Activated naive CD4-positive, alpha-beta T cell treated with anti-CD3 and anti-CD28 coated beads, Interleukin-2, amount 50 U/mL, for 72 hours (primary cell): ENCODE results near the gene IFNGR1. TPM values are rescaled to one million over a fixed set of nuclear protein-coding genes. Genes with fewer than 3 reads are reported as not detected.
A peak's percentile ranks its signal among the peaks of the same experiment; 100 is the strongest.

Source experiments
- ATAC-seq, 2 donors: fragments of 150-1000 bp; cut with Tn5 transposase; 2 replicates each; pipeline ENCODE4 v1.10.0; 2021; ENCODE audit warnings: mild to moderate bottlenecking in 2 of 2, moderate library complexity in 2 of 2
- DNase-seq, 2 donors: peaks; one replicate each; pipeline ENCODE4 v3.0.0; 2021 to 2022; ENCODE audit warnings: low spot score in 2 of 2
- H3K27ac Mint-ChIP-seq, 2 donors: one replicate each; pipeline ENCODE4 v1.8.0; 2022; ENCODE audit warnings: mild to moderate bottlenecking in 2 of 2, mixed read lengths in 2 of 2
- H3K36me3 Mint-ChIP-seq, 2 donors: one replicate each; pipeline ENCODE4 v1.8.0; 2022; ENCODE audit warnings: mixed read lengths in 2 of 2
- H3K9me3 Mint-ChIP-seq, 2 donors: one replicate each; pipeline ENCODE4 v1.8.0; 2022; ENCODE audit warnings: mixed read lengths in 2 of 2
- total RNA-seq, 2 donors: library from RNA; stranded (reverse); gene quantifications; one replicate each; pipeline ENCODE4 v1.2.3, GENCODE V29; 2022

IFNGR1 gene
- total RNA-seq, 2 donors from 2014 or later, result 32.7 to 62.5 TPM

GRCh38 chr6:137202078-137202477, 17.1 kb downstream of the IFNGR1 start:
- DNase-seq, result no peak

GRCh38 chr6:137201006-137201405, 18.2 kb downstream of the IFNGR1 start:
- peaks cover 0 to 35% of the 10 kb centered on the region in 2 donors for H3K36me3 Mint-ChIP-seq
- no peaks in the 10 kb centered on the region for H3K9me3 Mint-ChIP-seq
- ATAC-seq, result no peak
- H3K27ac Mint-ChIP-seq, result no peak overlapping the region
- DNase-seq, result no peak

More at GRCh38 chr6:137202078-137202477, 17.1 kb downstream of the IFNGR1 start:
- ATAC-seq, result no peak
- Mint-ChIP-seq H3K36me3 (peaks cover 0 to 35% of the 10 kb centered on the region in 2 donors), H3K27ac (no peak overlapping the region), H3K9me3 (no peaks in the 10 kb centered on the region)

- Mint-ChIP-seq H3K36me3 (peaks cover 0 to 32% of the 10 kb centered on the region in 2 donors), H3K27ac (no peak overlapping the region), H3K9me3 (no peaks in the 10 kb centered on the region)
- ATAC-seq, result no peak
- DNase-seq, result no peak
Observed at GRCh38 chr6:137200288-137200687, 18.9 kb downstream of the IFNGR1 start.

GRCh38 chr6:137197684-137198645, 21.2 kb downstream of the IFNGR1 start:
- Mint-ChIP-seq H3K27ac (no peak overlapping the region), H3K36me3 (peaks cover 0 to 14% of the 10 kb centered on the region in 2 donors), H3K9me3 (no peaks in the 10 kb centered on the region)
- no peak for ATAC-seq
- no peak for DNase-seq

- DNase-seq, result no peak
- H3K27ac Mint-ChIP-seq, result no peak overlapping the region
Observed at GRCh38 chr6:137193256-137194070, 25.7 kb downstream of the IFNGR1 start.

GRCh38 chr6:137192821-137193220, 26.4 kb downstream of the IFNGR1 start:
- DNase-seq, result no peak
- peaks cover 5 to 18% of the 10 kb centered on the region in 2 donors for H3K36me3 Mint-ChIP-seq
- ATAC-seq, result no peak
- H3K9me3 Mint-ChIP-seq, result peaks cover 4 to 5% of the 10 kb centered on the region in 2 donors
- H3K27ac Mint-ChIP-seq, result no peak overlapping the region

More at GRCh38 chr6:137193256-137194070, 25.7 kb downstream of the IFNGR1 start:
- H3K36me3 Mint-ChIP-seq, result peaks cover 5 to 25% of the 10 kb centered on the region in 2 donors
- no peak for ATAC-seq
- H3K9me3 Mint-ChIP-seq, result peaks cover 4 to 5% of the 10 kb centered on the region in 2 donors

GRCh38 chr6:137191670-137192069, 27.5 kb downstream of the IFNGR1 start:
- ATAC-seq, result no peak
- no peak for DNase-seq
- H3K27ac Mint-ChIP-seq, result no peak overlapping the region
- H3K36me3 Mint-ChIP-seq, result peaks cover 5 to 26% of the 10 kb centered on the region in 2 donors
- H3K9me3 Mint-ChIP-seq, result peaks cover 6 to 7% of the 10 kb centered on the region in 2 donors

GRCh38 chr6:137191236-137191635, 27.9 kb downstream of the IFNGR1 start:
- Mint-ChIP-seq H3K27ac (no peak overlapping the region), H3K9me3 (peaks cover 7 to 12% of the 10 kb centered on the region in 2 donors), H3K36me3 (peaks cover 5 to 30% of the 10 kb centered on the region in 2 donors)
- no peak for DNase-seq
- ATAC-seq, result no peak

GRCh38 chr6:137190583-137191094, 28.5 kb downstream of the IFNGR1 start:
- H3K9me3 Mint-ChIP-seq, result peaks cover 10 to 18% of the 10 kb centered on the region in 2 donors
- no peak overlapping the region for H3K27ac Mint-ChIP-seq
- ATAC-seq (no peak), DNase-seq (no peak)
- peaks cover 10 to 33% of the 10 kb centered on the region in 2 donors for H3K36me3 Mint-ChIP-seq

- ATAC-seq, result no peak
- Mint-ChIP-seq H3K36me3 (peaks cover 24 to 44% of the 10 kb centered on the region in 2 donors), H3K27ac (no peak overlapping the region), H3K9me3 (peaks cover 21 to 27% of the 10 kb centered on the region in 2 donors)
- no peak for DNase-seq
Observed at GRCh38 chr6:137188855-137189254, 30.3 kb downstream of the IFNGR1 start.

GRCh38 chr6:137185290-137185689, 33.9 kb downstream of the IFNGR1 start:
- Mint-ChIP-seq H3K27ac (no peak overlapping the region), H3K9me3 (peaks cover 28 to 40% of the 10 kb centered on the region in 2 donors), H3K36me3 (peaks cover 41 to 63% of the 10 kb centered on the region in 2 donors)
- ATAC-seq (no peak), DNase-seq (no peak)

GRCh38 chr6:137182654-137183073, 36.5 kb downstream of the IFNGR1 start:
- Mint-ChIP-seq H3K36me3 (peaks cover 43 to 63% of the 10 kb centered on the region in 2 donors), H3K9me3 (peaks cover 29 to 42% of the 10 kb centered on the region in 2 donors), H3K27ac (no peak overlapping the region)
- ATAC-seq (no peak), DNase-seq (no peak)

GRCh38 chr6:137181891-137182653, 37.1 kb downstream of the IFNGR1 start:
- Mint-ChIP-seq H3K9me3 (peaks cover 29 to 42% of the 10 kb centered on the region in 2 donors), H3K36me3 (peaks cover 43 to 58% of the 10 kb centered on the region in 2 donors), H3K27ac (no peak overlapping the region)
- DNase-seq, result no peak
- no peak for ATAC-seq

- peaks cover 24 to 32% of the 10 kb centered on the region in 2 donors for H3K36me3 Mint-ChIP-seq
- peaks cover 12 to 28% of the 10 kb centered on the region in 2 donors for H3K9me3 Mint-ChIP-seq
- ATAC-seq (no peak), DNase-seq (no peak)
- peak overlapping the region in 1 of 2 donors; percentile 50 for H3K27ac Mint-ChIP-seq
Observed at GRCh38 chr6:137177611-137178010, 41.6 kb downstream of the IFNGR1 start.

- ATAC-seq (no peak), DNase-seq (no peak)
- Mint-ChIP-seq H3K36me3 (peaks cover 17 to 33% of the 10 kb centered on the region in 2 donors), H3K9me3 (peaks cover 12 to 22% of the 10 kb centered on the region in 2 donors), H3K27ac (no peak overlapping the region)
Observed at GRCh38 chr6:137176729-137177128, 42.5 kb downstream of the IFNGR1 start.

GRCh38 chr6:137175868-137176245, 43.3 kb downstream of the IFNGR1 start:
- no peak for ATAC-seq

More at GRCh38 chr6:137175868-137176245, 43.3 kb downstream of the IFNGR1 start:
- H3K9me3 Mint-ChIP-seq, result peaks cover 9 to 19% of the 10 kb centered on the region in 2 donors
- peaks cover 11 to 28% of the 10 kb centered on the region in 2 donors for H3K36me3 Mint-ChIP-seq
- no peak for DNase-seq
- no peak overlapping the region for H3K27ac Mint-ChIP-seq
